ENCODE data around the gene TJP3.

Gene TJP3

DNA sequence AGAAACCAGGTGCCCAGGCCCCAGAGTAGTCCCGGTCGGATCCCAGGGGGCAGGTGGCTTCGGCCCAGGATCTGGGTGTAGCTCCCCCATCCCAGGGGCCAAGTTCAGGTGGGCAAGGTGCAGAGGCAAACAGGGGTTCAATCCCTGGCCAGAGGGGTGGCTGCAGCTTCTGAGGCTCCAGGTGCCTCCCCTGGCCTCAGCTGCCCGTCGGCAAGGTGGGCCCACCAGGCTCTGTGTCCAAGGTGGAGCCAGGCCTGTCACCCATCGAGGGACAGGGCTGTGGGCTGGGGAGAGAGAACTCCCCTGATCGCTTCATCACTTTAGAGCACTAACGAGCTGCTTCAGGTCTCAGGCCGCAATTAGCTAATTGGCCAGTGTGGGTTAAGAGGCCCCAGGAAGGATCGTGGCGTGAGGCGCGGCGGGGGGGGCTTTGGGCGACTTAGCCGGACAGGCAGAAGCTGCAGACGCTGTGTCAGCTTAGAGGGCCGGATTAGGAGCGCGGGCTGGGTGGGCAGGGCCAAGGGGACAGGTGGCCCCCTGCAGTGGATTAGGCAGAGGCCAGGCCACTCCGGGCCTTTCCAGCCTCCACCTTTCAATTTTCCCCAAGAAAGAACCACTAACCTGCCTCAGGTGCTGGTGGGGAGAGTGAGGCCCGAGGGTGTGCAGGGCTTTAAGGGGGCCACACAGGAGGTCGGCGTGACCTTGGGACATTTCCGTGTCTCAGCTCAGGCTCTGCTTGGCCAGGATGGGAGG, 66.6 kb downstream of the TJP3 start:
- DNase-seq (ENCODE audit: low spot score) = peak; percentile 63
- H3K27ac ChIP-seq = no peak overlapping the region
- TF ChIP-seq, protein P1, sequence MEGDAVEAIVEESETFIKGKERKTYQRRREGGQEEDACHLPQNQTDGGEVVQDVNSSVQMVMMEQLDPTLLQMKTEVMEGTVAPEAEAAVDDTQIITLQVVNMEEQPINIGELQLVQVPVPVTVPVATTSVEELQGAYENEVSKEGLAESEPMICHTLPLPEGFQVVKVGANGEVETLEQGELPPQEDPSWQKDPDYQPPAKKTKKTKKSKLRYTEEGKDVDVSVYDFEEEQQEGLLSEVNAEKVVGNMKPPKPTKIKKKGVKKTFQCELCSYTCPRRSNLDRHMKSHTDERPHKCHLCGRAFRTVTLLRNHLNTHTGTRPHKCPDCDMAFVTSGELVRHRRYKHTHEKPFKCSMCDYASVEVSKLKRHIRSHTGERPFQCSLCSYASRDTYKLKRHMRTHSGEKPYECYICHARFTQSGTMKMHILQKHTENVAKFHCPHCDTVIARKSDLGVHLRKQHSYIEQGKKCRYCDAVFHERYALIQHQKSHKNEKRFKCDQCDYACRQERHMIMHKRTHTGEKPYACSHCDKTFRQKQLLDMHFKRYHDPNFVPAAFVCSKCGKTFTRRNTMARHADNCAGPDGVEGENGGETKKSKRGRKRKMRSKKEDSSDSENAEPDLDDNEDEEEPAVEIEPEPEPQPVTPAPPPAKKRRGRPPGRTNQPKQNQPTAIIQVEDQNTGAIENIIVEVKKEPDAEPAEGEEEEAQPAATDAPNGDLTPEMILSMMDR (IDR thresholded peaks at IDR 0.05) = no peak
- no peak overlapping the region for H3K4me3 ChIP-seq

DNA sequence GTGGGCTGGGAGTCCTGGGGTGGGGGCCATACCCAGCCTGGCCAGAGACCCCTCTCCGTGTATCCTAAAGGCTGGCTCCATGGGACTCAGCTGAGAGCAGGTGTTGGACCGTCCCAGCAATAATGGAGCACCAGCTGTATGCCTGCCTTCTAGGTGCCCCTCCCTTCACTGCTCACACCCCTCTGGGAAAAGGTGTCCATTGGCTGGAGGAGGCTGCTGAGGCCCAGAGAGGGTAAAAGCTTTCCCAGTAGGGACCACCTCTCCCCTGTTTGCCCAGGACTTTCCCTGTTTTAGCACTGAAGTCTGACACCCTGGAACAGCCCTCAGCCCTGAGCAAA, 67.2 kb downstream of the TJP3 start:
- Histone ChIP-seq H3K27ac (no peak overlapping the region), H3K4me3 (no peak overlapping the region)
- TF ChIP-seq, protein P1 (IDR thresholded peaks at IDR 0.05) = no peak
- DNase-seq (ENCODE audit: low spot score) = no peak

DNA sequence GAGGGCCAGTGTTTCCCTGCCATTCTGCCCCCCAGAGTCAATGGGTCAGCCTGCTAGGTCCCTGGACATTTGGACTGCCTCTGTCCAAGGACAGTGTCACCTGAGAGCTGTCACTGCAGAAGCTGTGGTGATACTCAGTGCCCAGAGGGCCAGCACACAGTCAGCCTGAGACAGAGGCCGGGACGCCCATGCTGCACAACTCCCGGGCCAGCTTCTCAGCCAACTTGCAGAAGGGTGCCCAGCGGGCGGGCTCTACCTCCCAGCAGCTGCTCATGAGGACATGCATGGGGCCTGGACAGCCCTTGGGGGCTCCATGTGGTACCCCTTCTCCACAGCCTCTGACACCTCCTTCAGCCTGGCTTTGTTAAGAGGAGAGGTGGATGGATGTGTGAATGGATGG, 67.6 kb downstream of the TJP3 start:
- no peak for DNase-seq (ENCODE audit: low spot score)
- H3K27ac ChIP-seq = no peak overlapping the region
- TF ChIP-seq, protein P1 (IDR thresholded peaks at IDR 0.05) = no peak
- H3K4me3 ChIP-seq = no peak overlapping the region

DNA sequence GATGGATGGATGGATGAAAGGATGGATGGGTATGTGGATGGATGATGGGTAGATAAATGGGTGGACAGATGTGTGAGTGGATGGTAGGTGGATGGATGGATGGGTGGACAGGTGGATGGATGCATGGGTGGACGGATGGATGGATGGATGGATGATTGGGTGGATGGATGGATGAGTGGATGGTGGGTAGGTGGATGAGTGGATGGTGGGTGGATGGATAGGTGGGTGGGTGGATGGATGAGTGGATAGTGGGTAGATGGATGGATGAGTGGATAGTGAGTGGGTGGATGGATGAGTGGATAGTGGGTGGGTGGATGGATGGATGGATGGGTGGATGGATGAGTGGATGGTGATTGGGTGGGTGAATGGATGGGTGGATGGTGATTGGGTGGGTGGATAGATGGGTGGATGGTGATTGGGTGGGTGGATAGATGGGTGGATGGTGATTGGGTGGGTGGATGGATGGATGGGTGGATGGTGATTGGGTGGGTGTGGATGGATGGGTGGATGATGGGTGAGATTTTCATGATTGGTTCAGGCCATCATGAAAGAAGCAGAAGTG, 68.4 kb downstream of the TJP3 start:
- no peak for DNase-seq (ENCODE audit: low spot score)
- TF ChIP-seq, protein P1 (IDR thresholded peaks at IDR 0.05) = no peak
- Histone ChIP-seq H3K4me3 (no peak overlapping the region), H3K27ac (no peak overlapping the region)

DNA sequence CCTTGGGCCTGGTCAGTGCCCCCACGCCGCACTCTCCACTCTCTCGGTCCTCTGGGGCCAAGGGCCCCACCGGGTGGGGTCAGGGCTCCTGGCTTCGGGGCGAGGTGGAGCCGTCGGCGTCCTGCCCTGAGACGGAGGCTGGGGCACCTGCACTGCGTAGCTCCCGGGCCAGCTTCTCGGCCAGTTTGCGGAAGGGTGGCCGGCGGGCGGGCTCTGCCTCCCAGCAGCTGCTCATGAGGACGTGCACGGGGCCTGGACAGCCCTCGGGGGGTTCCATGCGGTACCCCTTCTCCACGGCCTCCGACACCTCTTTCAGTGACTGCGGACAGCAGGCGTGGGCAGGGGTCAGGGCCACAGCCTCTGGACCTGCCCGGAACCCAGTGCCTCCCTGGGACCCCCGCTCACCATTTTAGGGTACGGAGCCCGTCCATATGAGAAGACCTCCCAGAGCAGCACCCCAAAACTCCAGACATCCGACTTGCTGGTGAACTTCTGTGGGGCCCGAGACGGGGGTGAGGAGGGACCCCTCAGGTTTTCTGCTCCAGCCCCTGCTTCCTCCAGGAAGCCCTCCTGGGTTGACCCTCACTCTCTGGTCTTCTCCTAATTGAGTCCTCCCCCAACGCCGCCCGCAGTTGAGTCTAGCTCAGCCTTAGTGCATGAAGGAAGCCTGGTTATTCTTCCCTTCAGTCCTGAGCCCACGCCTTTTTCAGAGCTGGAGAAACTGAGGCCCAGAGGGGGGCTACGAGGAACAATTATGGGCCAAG, 70.1 kb downstream of the TJP3 start:
- Histone ChIP-seq H3K27ac (no peak overlapping the region), H3K4me3 (no peak overlapping the region)
- peak; percentile 62 for DNase-seq (ENCODE audit: low spot score)
- TF ChIP-seq, protein P1 (IDR thresholded peaks at IDR 0.05) = no peak

DNA sequence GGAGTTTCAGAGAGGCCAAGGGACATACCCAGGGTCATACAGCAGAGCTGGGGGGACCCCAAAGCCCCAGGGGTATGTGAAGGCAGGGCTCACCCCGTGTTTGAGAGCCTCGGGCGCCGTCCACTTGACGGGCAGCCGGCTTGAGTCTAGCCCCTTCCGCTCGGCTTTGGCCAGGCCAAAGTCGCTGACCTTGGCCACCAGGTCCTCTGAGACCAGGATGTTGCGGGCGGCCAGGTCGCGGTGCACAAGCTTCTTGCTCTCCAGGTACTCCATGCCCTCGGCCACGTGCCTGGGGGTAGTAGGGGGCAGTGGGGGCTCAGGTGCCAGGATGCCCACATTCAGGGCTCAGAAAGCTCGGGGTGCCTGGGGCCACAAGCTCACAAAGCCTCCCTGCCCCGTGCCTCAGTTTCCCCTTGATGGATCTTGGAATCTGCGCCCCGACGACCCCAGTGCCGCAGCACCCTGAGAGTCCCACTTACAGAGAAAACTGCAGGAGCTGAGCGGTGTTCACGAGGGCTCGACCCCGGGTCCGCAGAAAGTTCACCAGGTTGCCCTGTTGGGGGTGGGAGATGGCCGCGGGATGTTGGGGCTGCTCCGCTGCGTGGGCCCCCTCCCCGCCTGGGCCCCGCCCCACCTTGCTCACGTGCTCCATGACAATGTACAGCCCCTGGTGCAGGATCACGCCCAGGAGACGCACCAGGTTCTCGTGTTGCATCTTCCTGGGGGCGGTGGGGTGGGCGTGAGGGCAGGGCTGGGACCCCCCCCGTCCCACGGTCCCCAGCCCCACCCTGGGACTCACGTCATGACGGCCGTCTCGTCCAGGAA, 70.9 kb downstream of the TJP3 start:
- DNase-seq (ENCODE audit: low spot score) = no peak
- TF ChIP-seq, protein P1 (IDR thresholded peaks at IDR 0.05) = no peak
- Histone ChIP-seq H3K27ac (no peak overlapping the region), H3K4me3 (no peak overlapping the region)

Data from coronary artery (tissue), 2 donors.